Activated CD4-positive, alpha-beta T cell treated with anti-CD3 and anti-CD28 coated beads, Interleukin-2, amount 50 U/mL, for 24 hours (primary cell): ENCODE results near the gene TLX3.
"Not testable (repeated sequence)": the region's sequence is repeated elsewhere in the genome, so short reads cannot be mapped to it uniquely, and the experiment has no call there.

ENCODE experiments used
- DNase-seq, 2 donors: peaks; one replicate each; pipeline ENCODE4 v3.0.0-alpha.2; 2020; ENCODE audit warnings: low read depth in 1 of 2, low spot score in 1 of 2

TLX3 gene

GRCh38 chr5:171308453-171309275 lies at the start of gene TLX3:
Gene TLX3, plus strand, starts transcription at chr5:171309248. Its CDS starts 118 bp downstream, at chr5:171309366.
- DNase-seq: no peak

DNA sequence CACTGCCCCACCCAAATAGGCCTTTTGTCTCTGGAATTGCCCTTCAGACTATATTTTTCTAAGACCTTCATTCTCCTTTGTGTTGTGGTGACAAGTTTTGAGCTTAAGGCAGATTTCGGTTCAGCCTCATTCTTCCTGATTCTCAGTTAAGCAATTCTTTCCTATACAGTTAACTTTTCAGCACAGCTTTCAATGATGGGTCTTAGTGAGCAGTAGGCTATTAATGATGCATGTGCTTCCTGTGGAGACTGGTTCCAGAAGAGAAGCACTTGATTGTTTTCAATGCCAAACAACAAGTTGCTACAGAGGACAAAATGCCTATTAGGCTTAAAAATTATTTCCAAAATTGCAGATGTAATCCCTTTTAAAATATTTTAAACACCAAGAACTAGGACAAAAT lies 47.7 kb upstream of the TLX3 start:
- no peak for DNase-seq

DNA sequence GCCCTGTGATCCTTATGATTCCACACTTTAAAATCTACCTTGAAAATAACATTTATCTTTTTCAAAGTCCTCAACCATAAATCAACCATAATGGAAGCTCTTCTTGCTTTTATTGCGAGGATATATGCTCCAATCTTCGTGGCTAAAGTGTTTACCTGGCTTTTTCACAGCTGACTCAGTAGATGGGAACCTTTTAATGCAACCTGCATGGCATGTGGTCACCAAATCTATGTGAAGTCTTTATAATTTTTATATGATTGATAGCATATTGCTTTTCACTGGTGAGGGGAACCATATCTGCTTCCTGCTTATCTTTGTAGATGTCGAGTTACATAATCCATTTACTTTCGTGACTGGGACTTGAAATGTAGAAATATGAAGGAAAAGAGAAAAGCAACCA lies 47.1 kb upstream of the TLX3 start:
- no peak for DNase-seq

DNA sequence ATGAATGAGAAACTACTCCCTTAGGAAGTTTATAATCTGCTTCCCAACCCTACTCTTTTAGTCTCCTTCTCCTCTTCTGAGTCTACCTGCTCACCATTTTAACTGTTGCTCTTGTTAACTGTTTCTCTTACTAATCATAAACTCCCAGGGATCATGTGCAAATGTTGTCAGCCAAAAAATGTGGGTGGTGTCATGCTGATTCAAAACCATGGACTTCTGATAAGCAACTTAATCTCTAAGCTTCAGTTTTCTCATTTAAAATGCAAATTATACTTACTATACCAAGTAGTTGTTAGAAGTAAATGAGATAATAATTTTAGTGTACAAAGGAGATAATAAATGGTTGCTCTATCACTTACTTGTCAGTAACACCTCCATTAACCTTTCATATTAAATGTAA lies 45.9 kb upstream of the TLX3 start:
- no peak for DNase-seq

- no peak for DNase-seq
Measured at GRCh38 chr5:171264843-171265242, 44.2 kb upstream of the TLX3 start.

DNA sequence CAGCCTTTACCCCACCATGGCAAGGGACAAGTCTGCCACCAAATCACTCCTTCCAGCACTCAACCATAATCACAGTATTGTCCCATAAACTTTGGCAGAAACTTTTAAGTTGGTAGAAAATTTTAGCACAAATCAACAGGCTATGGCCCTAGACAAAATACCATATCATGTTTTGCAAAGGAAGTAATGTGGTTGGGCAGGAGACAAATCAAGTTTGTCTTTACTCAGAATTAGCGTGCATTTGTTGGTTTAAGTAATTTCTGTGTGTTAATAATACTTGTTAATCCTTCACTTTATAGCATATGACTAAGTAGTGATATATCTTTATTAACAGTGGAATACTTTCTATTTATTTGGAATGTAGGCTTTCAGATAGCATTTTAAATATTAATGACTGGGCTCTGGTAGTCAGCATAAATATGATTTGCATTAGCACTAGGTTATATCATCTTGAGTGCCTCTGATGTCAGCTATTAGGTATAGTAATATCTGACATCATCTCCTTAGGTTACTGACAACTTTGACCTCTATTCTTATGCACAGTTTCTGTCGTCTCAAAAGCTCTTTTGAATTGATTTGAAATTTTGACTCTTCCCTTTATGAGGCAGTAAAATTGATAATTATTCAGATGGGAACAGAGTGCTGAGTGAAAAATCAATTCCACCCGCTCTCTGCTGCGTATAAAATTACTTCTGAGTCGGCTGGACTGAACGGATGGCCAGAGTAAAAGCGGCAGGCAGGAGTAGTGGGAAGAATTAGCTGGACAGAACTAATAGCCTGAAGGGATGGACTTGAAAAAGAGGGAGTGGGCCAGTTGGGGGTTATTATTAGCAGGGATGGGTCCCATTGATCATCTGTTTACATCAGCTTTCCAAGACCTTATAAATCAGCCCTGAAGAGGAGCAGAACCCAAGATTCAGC lies 40.1 kb upstream of the TLX3 start:
- no peak for DNase-seq

DNA sequence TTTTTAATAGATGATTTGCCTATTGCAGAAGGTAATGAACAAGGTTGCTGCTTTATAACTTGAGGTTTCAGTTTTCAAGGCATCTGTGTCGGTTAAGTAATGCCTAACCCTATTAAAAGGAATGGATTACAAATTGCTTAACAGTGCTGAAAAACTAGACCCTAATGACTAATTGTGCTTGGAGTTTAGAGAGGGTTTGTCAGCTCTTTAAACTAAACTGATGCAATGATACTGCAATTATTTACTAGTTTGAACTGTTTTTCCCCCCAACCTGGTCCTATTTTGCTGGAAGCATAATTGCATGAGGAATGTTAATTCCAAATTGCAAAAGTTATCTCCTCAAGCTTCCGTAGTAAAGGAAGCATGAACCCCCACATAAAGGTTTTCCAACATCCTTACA lies 39.3 kb upstream of the TLX3 start:
- DNase-seq: no peak

DNA sequence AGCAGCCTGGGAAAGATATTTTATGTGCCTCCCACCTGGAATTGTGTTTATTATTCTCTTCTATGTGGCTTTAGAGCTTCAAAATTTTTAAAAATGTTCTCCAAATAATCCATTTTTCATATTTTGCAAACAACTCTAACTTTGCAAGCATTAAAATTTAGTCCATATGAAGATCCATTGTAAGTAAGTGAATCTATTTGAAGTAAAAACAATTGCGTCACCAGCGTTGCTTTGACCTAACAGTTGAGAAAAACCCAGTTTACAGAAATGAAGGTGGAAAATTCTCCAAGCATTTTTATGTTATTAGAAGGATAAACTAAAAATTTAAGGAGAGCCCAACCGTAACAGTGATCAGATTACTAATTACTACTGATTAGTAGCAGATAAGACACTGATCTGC lies 38.9 kb upstream of the TLX3 start:
- no peak for DNase-seq

GRCh38 chr5:171271798-171272197 lies 37.2 kb upstream of the TLX3 start:
- DNase-seq: no peak

DNA sequence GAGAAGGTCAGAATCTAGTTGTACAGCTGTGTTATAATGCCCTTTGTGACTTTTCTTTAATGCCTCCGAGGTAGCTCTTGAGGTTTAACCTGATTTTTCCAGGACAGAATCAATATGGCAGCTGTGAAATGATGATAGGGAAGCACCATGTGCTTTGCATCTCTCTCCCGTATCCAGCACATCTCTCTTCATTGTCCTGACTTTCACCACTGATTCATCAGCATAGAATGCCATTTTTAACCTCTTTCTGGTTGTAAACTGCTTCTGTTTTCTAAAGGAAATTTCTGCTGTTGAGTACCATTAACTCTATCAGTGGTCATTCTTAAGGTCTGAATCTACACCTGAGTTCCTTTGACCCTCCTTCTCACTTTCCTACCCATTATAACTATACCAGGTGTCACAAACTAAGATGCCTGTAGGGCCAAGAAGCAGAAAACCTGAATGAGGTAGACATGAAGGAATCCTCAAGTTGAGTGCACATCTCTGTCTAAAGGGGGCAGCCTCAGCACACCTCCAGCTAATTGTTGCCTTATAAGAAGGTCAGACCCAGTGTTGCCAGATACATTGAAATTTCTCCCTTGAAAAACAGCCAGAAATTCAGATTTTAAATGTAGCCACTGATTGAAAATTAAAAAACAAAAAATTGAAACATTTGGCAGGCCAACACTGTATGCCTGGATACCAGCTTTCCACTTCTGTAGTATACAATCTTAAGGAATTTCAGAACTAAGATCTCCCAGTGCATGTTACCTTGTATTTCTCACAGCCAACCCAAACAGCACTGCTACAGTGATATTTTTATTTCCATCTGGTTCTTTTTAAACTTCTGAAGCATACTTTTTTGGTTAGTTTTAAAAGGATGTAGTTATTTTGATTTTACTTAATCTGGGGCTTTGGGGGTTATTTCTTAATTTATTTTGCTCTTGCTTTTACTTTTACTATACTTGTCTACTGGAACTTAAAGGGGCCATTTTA lies 35.8 kb upstream of the TLX3 start:
- peak in 1 of 2 donors; percentile 1 for DNase-seq

DNA sequence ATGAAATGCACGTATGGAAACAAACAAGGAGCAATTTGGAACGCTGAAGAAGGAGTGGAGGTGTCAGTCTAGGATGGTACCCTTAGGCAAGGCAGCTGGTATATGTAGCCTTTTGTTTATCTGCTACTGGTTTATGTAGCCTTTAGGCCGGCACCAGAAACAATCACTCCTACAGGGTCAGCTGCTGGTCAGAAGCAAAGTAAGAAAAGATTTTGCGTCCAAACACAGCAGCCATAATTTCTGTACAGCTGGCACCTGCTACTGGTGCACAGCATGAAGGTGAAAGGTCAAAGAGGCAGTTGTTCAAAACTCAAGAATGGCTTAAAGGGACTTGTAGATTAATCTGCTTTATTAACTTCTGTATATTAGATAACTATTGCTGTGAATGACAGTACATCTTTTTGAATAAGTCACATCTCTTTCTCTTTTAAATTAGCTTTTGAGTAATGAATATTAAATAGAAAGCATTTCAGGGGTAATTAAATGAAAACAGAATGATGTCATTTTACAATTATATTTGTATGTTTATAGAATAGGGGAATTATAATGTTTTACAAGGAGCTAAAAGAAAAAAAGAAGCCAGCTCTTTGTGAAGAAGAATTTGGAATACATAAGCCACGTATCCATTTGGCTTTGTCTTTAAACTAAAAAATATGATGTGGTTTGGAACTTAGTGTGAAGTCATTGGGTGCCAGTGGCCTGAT lies 33.1 kb upstream of the TLX3 start:
- DNase-seq: no peak

DNA sequence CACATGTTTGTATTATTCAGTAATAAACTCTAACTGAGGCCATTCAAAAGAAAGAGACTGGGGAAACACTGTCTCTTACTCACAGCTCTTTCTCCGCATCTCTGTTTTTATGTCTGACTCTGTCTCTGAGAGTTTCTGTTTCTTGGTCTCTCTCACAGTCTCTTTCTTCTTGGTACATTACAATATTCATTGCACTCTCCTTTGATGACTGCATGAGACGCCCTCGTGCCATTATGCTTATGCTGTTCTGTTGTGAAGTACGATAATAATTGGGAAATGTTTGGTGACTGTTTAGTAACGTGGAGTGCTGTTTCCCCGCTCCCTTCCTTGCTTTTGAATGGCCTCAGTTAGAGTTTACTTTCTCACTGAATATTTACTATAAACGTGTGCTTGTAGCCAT lies 25.3 kb upstream of the TLX3 start:
- DNase-seq: no peak

DNA sequence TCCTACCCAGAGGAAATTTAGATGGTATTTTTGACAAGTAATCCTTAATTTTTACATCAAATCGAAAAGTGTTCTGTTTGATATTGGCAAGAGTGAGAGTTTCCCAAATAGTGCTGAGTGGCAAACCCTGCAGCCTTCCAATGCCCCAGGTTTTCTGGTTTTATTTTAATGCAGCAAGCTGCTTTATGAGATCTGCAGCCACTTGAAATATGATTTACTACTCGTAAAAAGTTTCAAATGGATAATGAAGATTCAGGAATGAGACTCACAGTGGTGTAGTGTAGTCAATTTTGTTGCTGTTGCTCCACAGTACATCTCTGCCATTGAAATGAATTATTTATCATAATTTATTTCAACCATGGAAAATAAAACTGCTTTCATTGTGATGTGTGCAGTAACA lies 23.6 kb upstream of the TLX3 start:
- no peak for DNase-seq

- DNase-seq: no peak
Measured at GRCh38 chr5:171288066-171288465, 21.0 kb upstream of the TLX3 start.

DNA sequence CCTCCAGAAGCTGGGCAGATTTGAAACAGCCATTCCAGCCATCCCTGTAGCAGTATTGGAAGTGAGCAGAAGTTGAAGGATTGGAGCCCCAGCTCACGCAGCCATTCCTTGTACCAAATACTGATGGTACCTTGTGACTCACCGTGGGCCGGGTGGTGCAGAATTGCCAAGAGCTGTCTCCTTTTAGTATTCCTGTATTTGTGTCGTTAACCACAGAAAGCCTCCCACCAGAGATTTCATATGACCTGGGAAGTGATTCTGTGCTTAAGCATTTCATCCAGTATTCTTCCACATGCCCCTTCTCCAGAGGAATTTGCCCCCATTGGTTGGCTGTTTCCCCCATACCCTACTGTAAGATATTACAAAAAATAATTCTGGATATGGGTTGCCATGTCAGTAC lies 17.7 kb upstream of the TLX3 start:
- DNase-seq: no peak

DNA sequence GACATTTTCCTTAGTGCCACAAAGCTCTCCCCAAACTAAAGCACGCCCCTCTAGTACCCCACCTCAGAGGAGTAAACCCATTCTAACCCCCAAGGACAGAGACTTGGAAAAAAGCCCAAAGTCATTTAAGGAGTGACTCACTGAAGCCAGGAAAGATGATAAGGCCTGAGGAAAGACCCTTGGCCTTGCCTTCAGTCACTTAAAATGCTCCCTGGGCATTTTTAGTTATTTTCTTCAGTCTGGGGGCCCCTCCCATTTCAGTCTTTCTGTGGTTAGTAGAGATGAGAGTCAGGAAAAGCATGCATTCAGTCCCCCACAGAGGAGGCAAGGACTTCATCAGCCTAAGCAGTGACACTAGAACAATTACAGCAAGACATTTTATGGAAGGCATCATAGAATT lies 13.7 kb upstream of the TLX3 start:
- no peak for DNase-seq

DNA sequence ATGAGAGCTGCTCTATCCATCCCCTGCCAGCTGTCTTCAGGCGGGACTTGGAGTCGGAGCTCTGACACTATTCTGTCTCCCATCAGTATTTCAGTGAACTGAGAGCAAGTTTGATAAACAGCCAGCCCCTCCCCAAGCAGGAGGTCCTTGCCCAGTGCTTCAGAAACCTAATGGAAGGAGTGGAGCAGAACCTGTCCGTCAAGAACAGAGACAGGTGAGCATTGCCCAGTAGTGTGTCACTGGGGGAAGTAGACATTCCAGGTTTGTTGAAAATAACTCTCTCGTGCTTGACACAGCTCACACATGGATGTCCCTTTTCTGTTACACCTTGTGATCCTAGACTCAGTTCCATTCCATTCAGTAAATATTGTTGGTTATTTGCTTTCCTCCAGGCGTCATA lies 13.2 kb upstream of the TLX3 start:
- no peak for DNase-seq

GRCh38 chr5:171297941-171298340 lies 11.1 kb upstream of the TLX3 start:
- not testable (repeated sequence) for DNase-seq

- DNase-seq: no peak
Measured at GRCh38 chr5:171299228-171299627, 9.8 kb upstream of the TLX3 start.

GRCh38 chr5:171299851-171300250 lies 9.2 kb upstream of the TLX3 start:
- no peak for DNase-seq
